GM06990 (cell line): ENCODE data around the gene SPTB.

Experiments used
- DNase-seq: peaks from one replicate; pipeline ENCODE4 v3.0.0-alpha.2; 2011; ENCODE audit not compliant: insufficient read length; ENCODE audit errors: extremely low read depth
- H3K27me3 ChIP-seq: replicated peaks from 2 replicates; pipeline ENCODE4 v1.6.0; 2011; ENCODE audit warnings: low read length; ENCODE audit not compliant: control insufficient read depth, insufficient read depth
- H3K36me3 ChIP-seq: 2 replicates; pipeline ENCODE4 v1.5.1; 2011; ENCODE audit warnings: low read length; ENCODE audit not compliant: control insufficient read depth, insufficient read depth
- H3K4me3 ChIP-seq: replicated peaks from 2 replicates; pipeline ENCODE4 v1.5.1; 2011; ENCODE audit warnings: low read depth, mild to moderate bottlenecking, control low read depth, low read length
- CTCF ChIP-seq: IDR thresholded peaks from 2 replicates; pipeline ENCODE4 v1.5.1; 2011; ENCODE audit warnings: low read length, control low read depth, mild to moderate bottlenecking, inconsistent platforms; ENCODE audit not compliant: insufficient read depth, poor library complexity, severe bottlenecking

The SPTB gene

DNA sequence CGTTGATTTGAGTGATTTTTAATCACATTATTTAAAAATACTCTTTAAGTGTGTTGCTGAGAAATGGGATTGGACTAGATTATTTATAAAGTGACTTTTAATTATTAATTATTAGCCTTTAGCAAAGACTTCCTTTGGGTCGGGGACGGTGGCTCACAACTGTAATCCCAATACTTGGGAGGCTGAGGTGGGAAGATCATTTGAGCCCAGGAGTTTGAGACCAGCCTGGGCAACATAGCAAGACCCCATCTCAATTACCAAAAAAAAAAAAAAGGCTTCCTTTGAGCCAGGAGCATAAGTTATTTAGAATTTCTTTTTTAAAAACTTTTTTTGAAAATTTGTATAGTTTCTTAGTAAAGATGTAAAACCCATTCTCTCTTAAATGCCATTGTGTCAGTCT is 43.3 kb upstream of the SPTB start:
- H3K27me3 ChIP-seq, result no peaks in the 10 kb centered on the region
- TF ChIP-seq CTCF, result no peak
- peaks cover 8% of the 10 kb centered on the region for H3K36me3 ChIP-seq
- no peak for DNase-seq
- H3K4me3 ChIP-seq, result no peak overlapping the region

DNA sequence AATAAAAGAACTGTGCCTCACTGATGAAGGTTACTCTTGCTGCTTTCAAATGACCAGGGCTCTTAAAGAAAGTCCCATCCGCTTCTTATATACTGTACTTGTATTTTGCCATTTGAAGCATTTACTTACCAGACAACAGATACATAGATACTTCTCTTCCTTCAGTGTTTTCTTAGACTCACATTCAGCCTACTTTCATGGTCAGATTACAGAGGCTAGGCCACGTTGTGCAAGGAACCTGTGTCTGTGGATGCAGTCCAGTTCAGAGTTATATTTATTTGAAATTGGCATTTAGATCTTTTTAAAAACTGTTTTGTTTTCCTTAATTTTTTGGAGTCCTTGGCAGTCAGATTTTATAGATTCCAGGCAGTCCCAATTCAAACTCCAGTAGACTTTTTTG is 40.8 kb upstream of the SPTB start:
- no peak for TF ChIP-seq CTCF
- H3K27me3 ChIP-seq, result no peaks in the 10 kb centered on the region
- no peak for DNase-seq
- peaks cover 4% of the 10 kb centered on the region for H3K36me3 ChIP-seq
- no peak overlapping the region for H3K4me3 ChIP-seq

- peaks cover 1% of the 10 kb centered on the region; the same call in 1 of the 2 replicates for H3K36me3 ChIP-seq
- H3K27me3 ChIP-seq, result no peaks in the 10 kb centered on the region
- no peak for DNase-seq
- TF ChIP-seq CTCF, result no peak
- H3K4me3 ChIP-seq, result no peak overlapping the region
Observed at GRCh38 chr14:64919618-64920017, 39.9 kb upstream of the SPTB start.

GRCh38 chr14:64919215-64919614 is 39.5 kb upstream of the SPTB start:
- no peak for TF ChIP-seq CTCF
- Histone ChIP-seq H3K36me3 (peaks cover 1% of the 10 kb centered on the region; the same call in 1 of the 2 replicates), H3K27me3 (no peaks in the 10 kb centered on the region), H3K4me3 (no peak overlapping the region)
- no peak for DNase-seq

DNA sequence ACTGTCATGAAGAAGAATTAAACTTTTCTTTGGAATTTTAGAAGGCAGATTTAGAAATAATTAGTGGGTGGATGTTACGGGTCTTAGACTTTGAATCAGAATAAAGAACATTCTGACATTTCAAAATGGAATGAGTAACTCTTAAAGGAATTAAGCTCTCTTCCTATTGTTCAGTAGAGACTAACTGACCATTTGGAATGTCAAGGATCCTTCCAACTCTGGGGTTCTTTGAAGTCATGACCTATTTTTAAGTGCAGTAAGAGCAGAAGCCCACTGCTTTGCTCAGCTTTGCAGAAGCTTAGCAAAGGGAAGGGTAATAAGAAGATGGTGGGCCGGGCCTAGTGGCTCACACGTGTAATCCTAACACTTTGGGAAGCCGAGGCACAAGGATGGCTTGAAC is 38.5 kb upstream of the SPTB start:
- TF ChIP-seq CTCF, result no peak
- peaks cover 1% of the 10 kb centered on the region; the same call in 1 of the 2 replicates for H3K36me3 ChIP-seq
- no peaks in the 10 kb centered on the region for H3K27me3 ChIP-seq
- no peak overlapping the region for H3K4me3 ChIP-seq
- no peak for DNase-seq

GRCh38 chr14:64915797-64916196 is 36.1 kb upstream of the SPTB start:
- no peak for DNase-seq
- Histone ChIP-seq H3K27me3 (no peaks in the 10 kb centered on the region), H3K4me3 (peak overlapping the region; percentile 87), H3K36me3 (peaks cover 1% of the 10 kb centered on the region; the same call in 1 of the 2 replicates)
- TF ChIP-seq CTCF, result no peak
